MM.1S (cell line): ENCODE data around the gene APOA5.

Experiments
- DNase-seq: peaks from one replicate; pipeline ENCODE4 v3.0.0-alpha.2; 2015
- H2AFZ ChIP-seq: fragments of 300-600 bp; sonication (generic); 2 replicates; pipeline ENCODE4 v1.6.0; 2016; ENCODE audit warnings: antibody characterized with exemption, low read length
- H3F3A ChIP-seq: fragments of 300-600 bp; sonication (generic); 2 replicates; pipeline ENCODE4 v1.6.1; 2016; ENCODE audit warnings: mild to moderate bottlenecking, antibody characterized with exemption, low read length, moderate library complexity, mixed read lengths; ENCODE audit not compliant: insufficient read depth
- H3K27ac ChIP-seq: fragments of 300-600 bp; sonication (generic); 2 replicates; pipeline ENCODE4 v1.5.1; 2016; ENCODE audit warnings: mild to moderate bottlenecking, low read length
- H3K27me3 ChIP-seq: fragments of 300-600 bp; sonication (generic); replicated peaks from 2 replicates; pipeline ENCODE4 v1.6.0; 2016; ENCODE audit warnings: low read length; ENCODE audit not compliant: insufficient read depth
- H3K36me3 ChIP-seq: fragments of 300-600 bp; sonication (generic); replicated peaks from 2 replicates; pipeline ENCODE4 v1.6.1; 2016; ENCODE audit warnings: mild to moderate bottlenecking, low read length, mixed read lengths; ENCODE audit not compliant: insufficient read depth
- H3K4me1 ChIP-seq: fragments of 300-600 bp; sonication (generic); 2 replicates; pipeline ENCODE4 v1.6.1; 2016; ENCODE audit warnings: low read length, mixed read lengths
- H3K4me2 ChIP-seq: fragments of 300-600 bp; sonication (generic); 2 replicates; pipeline ENCODE4 v1.6.0; 2016; ENCODE audit warnings: low read depth, low read length
- H3K4me3 ChIP-seq: fragments of 300-600 bp; sonication (generic); 2 replicates; pipeline ENCODE4 v1.5.1; 2016; ENCODE audit warnings: low read length, mixed read lengths
- H3K79me2 ChIP-seq: fragments of 300-600 bp; sonication (generic); 2 replicates; pipeline ENCODE4 v1.6.1; 2016; ENCODE audit warnings: mixed run types, low read length, mixed read lengths
- H3K9ac ChIP-seq: fragments of 300-600 bp; sonication (generic); 2 replicates; pipeline ENCODE4 v1.6.1; 2016; ENCODE audit warnings: low read length, mixed read lengths
- H3K9me2 ChIP-seq: fragments of 300-600 bp; sonication (generic); replicated peaks from 2 replicates; pipeline ENCODE4 v1.6.1; 2016; ENCODE audit warnings: mild to moderate bottlenecking, low read length, mixed read lengths; ENCODE audit not compliant: insufficient read depth
- H3K9me3 ChIP-seq: fragments of 300-600 bp; sonication (generic); replicated peaks from 2 replicates; pipeline ENCODE4 v1.6.1; 2016; ENCODE audit warnings: mild to moderate bottlenecking, low read length, mixed read lengths; ENCODE audit not compliant: insufficient read depth
- H4K20me1 ChIP-seq: fragments of 300-600 bp; sonication (generic); 2 replicates; pipeline ENCODE4 v1.6.1; 2016; ENCODE audit warnings: mild to moderate bottlenecking, low read length, moderate library complexity, mixed read lengths; ENCODE audit not compliant: insufficient read depth
- EZH2 ChIP-seq: fragments of 300-600 bp; sonication (generic); optimal IDR thresholded peaks from 2 replicates; pipeline ENCODE3; 2017; ENCODE audit warnings: low read depth, mild to moderate bottlenecking, antibody characterized with exemption, low read length, mixed read lengths
- EZH2phosphoT487 ChIP-seq: fragments of 300-600 bp; sonication (generic); IDR thresholded peaks from 2 replicates; pipeline ENCODE4 v1.6.1; 2018; ENCODE audit warnings: antibody characterized with exemption, low read length
- TF ChIP-seq, protein P1 (sequence below): fragments of 300-600 bp; sonication (generic); IDR thresholded peaks from 2 replicates; pipeline ENCODE4 v1.5.1; 2016; ENCODE audit warnings: antibody characterized with exemption, low read length, mixed read lengths

The APOA5 gene

DNA sequence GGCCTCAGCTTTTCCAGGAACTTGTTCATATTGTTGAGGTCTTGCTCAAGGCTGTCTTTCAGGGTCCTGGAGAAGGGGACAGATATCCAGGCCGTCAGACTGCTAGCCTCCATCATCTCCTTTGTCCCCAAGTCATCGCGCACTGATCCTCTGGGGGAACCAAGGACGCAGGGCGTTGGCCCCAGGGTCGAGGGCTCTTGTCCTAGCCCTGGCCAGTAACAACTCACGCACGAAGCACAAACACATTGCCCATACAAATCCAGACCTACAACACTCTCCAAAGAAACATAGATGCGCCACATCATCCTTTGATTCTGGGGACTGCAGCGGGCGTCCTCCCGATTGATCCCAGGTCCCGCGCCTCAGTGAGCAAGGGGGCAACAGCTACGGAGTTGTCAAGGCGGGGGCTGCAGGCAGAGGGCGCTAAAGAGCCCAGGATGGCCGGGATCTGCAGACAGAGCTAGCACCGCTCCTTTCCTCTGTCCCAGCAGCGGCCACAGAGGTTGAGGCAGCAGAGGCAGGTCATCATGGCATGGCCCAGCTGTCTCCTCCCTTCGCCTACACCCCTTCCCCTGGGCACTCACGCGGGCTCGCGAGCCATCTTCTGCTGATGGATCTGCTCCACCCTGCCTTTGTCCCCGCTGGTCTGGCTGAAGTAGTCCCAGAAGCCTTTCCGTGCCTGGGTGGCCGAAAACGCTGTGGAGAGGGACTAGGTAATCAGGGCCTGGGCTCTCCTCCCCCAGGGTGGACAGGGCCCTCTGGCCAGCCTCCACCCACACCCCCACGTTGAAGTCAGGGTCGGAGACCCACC is 472 bp downstream of the APOA5 start:
- Histone ChIP-seq H3K4me1 (peaks cover 17% of the 10 kb centered on the region), H3K36me3 (no peaks in the 10 kb centered on the region), H3F3A (no peaks in the 10 kb centered on the region; the same call in 1 of the 2 replicates), H3K9ac (no peak overlapping the region; the same call in 1 of the 2 replicates), H4K20me1 (no peaks in the 10 kb centered on the region), H3K4me2 (peak overlapping the region; percentile 86), H3K9me3 (no peaks in the 10 kb centered on the region), H3K27ac (no peak overlapping the region), H3K79me2 (peaks cover 17% of the 10 kb centered on the region), H2AFZ (peak overlapping the region; percentile 85), H3K4me3 (peak overlapping the region; percentile 33), H3K27me3 (no peaks in the 10 kb centered on the region), H3K9me2 (no peaks in the 10 kb centered on the region)
- TF ChIP-seq, protein P1, sequence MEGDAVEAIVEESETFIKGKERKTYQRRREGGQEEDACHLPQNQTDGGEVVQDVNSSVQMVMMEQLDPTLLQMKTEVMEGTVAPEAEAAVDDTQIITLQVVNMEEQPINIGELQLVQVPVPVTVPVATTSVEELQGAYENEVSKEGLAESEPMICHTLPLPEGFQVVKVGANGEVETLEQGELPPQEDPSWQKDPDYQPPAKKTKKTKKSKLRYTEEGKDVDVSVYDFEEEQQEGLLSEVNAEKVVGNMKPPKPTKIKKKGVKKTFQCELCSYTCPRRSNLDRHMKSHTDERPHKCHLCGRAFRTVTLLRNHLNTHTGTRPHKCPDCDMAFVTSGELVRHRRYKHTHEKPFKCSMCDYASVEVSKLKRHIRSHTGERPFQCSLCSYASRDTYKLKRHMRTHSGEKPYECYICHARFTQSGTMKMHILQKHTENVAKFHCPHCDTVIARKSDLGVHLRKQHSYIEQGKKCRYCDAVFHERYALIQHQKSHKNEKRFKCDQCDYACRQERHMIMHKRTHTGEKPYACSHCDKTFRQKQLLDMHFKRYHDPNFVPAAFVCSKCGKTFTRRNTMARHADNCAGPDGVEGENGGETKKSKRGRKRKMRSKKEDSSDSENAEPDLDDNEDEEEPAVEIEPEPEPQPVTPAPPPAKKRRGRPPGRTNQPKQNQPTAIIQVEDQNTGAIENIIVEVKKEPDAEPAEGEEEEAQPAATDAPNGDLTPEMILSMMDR = peak; percentile 88
- no peak for TF ChIP-seq EZH2
- DNase-seq = peak; percentile 70

DNA sequence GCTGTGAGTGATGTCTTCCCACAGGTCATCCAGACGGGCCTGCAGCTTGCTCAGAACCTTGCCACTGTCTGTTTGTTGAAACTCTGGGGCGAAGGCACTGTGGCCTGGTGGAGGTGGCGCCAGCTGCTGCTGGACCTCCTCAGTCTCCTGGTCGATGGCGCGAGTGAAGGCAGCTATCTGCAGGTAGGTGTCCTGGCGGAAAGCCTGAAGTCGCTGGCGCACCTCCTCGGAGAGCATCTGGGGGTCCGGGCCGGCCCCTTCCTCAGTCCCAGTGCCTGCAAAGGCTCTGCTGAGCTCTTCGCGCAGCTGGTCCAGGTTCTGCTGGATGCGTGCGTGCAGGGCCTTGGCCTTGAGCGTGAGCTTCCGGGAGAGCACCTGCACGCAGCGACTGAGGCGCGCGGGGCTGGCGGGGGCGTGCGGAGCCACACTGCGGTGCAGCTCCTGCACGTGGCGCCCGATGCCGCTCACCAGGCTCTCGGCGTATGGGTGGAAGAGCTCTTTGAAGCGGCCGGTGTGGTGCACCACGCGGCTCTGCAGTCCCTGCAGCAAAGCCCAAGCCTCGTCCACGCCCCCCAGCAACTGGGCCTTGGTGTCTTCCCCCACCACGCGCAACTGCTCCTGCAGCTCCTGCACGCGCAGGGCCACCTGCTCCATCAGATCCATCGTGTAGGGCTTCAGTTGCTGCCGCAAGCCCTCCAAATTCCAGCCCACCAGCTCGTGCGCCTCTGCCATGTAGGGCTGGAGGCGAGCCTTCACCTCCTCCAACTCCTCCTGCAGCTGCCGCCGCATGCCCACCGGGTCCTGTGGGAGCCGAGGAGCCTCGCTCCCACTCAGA is 1.3 kb downstream of the APOA5 start:
- no peaks in the 10 kb centered on the region for H3K36me3 ChIP-seq
- peak overlapping the region; percentile 85 for H2AFZ ChIP-seq
- H3K27me3 ChIP-seq = no peaks in the 10 kb centered on the region
- no peak overlapping the region for H3K9ac ChIP-seq
- no peaks in the 10 kb centered on the region for H3K9me3 ChIP-seq
- peak overlapping the region; percentile 86 for H3K4me2 ChIP-seq
- no peaks in the 10 kb centered on the region for H4K20me1 ChIP-seq
- H3K9me2 ChIP-seq = no peaks in the 10 kb centered on the region
- H3K4me1 ChIP-seq = peaks cover 20% of the 10 kb centered on the region
- TF ChIP-seq, protein P1 = no peak
- TF ChIP-seq EZH2 (no peak), EZH2phosphoT487 (no peak)
- no peak for DNase-seq
- no peak overlapping the region for H3K4me3 ChIP-seq
- no peak overlapping the region for H3K27ac ChIP-seq
- peaks cover 25% of the 10 kb centered on the region for H3K79me2 ChIP-seq
- no peaks in the 10 kb centered on the region; the same call in 1 of the 2 replicates for H3F3A ChIP-seq

DNA sequence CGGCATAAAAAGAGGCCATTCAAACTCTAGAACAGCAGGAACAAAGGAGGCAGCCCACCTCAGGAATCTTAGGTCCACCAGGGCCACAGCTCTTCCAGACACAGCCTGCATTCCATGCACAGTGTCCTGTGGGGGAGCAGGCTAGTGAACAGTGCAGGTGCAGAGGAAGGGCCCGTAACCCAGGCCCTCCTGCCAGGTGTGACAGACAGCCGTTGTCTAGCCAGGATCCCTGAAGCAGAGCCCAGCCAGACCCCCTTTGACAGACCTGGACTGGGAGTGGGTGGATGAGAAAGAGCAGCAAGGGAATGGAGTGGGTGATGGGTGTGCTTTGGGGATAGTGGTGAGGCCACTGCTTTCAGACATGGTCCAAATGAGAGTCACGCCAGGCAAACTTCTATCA is 2.7 kb downstream of the APOA5 start:
- Histone ChIP-seq H2AFZ (no peak overlapping the region), H3K9ac (no peak overlapping the region), H3K4me2 (no peak overlapping the region), H3K9me2 (no peaks in the 10 kb centered on the region), H4K20me1 (no peaks in the 10 kb centered on the region), H3K4me3 (no peak overlapping the region), H3K4me1 (peaks cover 20% of the 10 kb centered on the region), H3K27me3 (no peaks in the 10 kb centered on the region), H3K36me3 (0 out of 2 replicates have a peak, but pooled peaks cover 3% of the 10 kb centered on the region), H3K79me2 (peaks cover 26% of the 10 kb centered on the region), H3F3A (no peaks in the 10 kb centered on the region; the same call in 1 of the 2 replicates), H3K9me3 (no peaks in the 10 kb centered on the region), H3K27ac (no peak overlapping the region)
- TF ChIP-seq EZH2 (no peak), EZH2phosphoT487 (no peak)
- TF ChIP-seq, protein P1 = no peak
- no peak for DNase-seq
